ES-I3 (cell line): Measurements from ENCODE around the gene NEK7.

ENCODE experiments used
- H3K36me3 ChIP-seq: 2 replicates; pipeline ENCODE4 v1.6.1; 2013; ENCODE audit warnings: mild to moderate bottlenecking, low read length, control low read depth, moderate library complexity; ENCODE audit not compliant: insufficient read depth
- H3K4me1 ChIP-seq: 2 replicates; pipeline ENCODE4 v1.6.1; 2013; ENCODE audit warnings: mild to moderate bottlenecking, control low read depth, low read length; ENCODE audit not compliant: insufficient read depth
- H3K9ac ChIP-seq: 2 replicates; pipeline ENCODE4 v1.6.1; 2013; ENCODE audit warnings: low read depth, mild to moderate bottlenecking, low read length, moderate library complexity
- H3K9me3 ChIP-seq: 2 replicates; pipeline ENCODE4 v1.6.1; 2013; ENCODE audit warnings: mild to moderate bottlenecking, low read length, moderate library complexity; ENCODE audit not compliant: control insufficient read depth, insufficient read depth

Gene NEK7

GRCh38 chr1:198156111-198156744 lies 570 bp upstream of the NEK7 start:
- Histone ChIP-seq H3K36me3 (no peaks in the 10 kb centered on the region), H3K4me1 (peaks cover 5% of the 10 kb centered on the region; the same call in 1 of the 2 replicates), H3K9me3 (no peaks in the 10 kb centered on the region), H3K9ac (peak overlapping the region; percentile 68)

GRCh38 chr1:198157241-198157846 lies 546 bp downstream of the NEK7 start:
- H3K4me1 ChIP-seq: peaks cover 9% of the 10 kb centered on the region
- H3K36me3 ChIP-seq: no peaks in the 10 kb centered on the region
- H3K9me3 ChIP-seq: no peaks in the 10 kb centered on the region
- H3K9ac ChIP-seq: peak overlapping the region; percentile 68

- H3K9ac ChIP-seq: peak overlapping the region; percentile 68
- H3K9me3 ChIP-seq: no peaks in the 10 kb centered on the region
- H3K4me1 ChIP-seq: peaks cover 12% of the 10 kb centered on the region
- no peaks in the 10 kb centered on the region for H3K36me3 ChIP-seq
Observed at GRCh38 chr1:198157847-198158725, 1.3 kb downstream of the NEK7 start.

DNA sequence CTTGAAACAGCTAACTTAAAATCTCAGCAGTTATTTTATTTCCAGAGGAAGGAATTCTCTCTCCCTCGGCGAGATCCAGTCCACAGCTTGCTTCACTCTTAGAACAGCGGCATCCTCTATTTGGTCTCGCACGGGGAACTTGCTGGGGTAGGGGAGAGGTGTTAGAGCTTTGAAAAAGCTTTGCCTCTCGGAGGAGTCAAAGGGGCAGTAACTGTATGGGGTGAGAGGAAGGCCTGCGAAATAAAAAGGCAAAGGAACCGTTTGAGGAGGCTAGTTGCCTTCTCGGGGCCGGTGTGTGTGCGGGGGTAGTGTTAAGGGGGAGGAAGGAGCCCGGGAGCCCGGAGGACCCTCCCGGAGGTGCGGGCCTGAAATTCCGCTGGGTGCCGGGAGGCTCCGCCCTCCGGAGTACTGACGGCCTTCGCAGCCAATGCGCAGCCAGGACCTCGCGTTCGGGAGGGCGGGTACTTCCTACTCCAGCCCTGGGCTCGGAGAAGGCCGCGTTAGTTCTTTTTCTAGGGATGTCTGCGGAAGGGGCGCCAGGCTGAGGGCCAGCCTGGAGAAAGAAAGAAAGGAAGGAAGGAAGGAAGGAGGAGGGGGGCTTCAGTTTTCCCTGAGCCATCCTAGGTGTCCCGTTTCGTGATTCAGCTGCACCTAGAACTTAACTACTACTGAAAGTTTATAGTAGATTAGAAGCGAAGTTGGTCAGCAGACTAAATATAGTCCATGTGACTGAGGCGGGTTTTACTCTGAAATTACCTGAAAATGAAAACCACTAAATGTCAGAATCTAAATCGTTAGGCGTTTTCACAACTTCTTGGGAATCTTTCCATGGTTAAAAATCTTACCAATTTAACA lies 2.2 kb downstream of the NEK7 start:
- no peaks in the 10 kb centered on the region for H3K9me3 ChIP-seq
- peaks cover 12% of the 10 kb centered on the region for H3K4me1 ChIP-seq
- H3K36me3 ChIP-seq: no peaks in the 10 kb centered on the region
- H3K9ac ChIP-seq: peak overlapping the region; percentile 68

GRCh38 chr1:198160222-198160621 lies 3.4 kb downstream of the NEK7 start:
- Histone ChIP-seq H3K9ac (no peak overlapping the region), H3K4me1 (peaks cover 12% of the 10 kb centered on the region), H3K9me3 (no peaks in the 10 kb centered on the region), H3K36me3 (no peaks in the 10 kb centered on the region)

DNA sequence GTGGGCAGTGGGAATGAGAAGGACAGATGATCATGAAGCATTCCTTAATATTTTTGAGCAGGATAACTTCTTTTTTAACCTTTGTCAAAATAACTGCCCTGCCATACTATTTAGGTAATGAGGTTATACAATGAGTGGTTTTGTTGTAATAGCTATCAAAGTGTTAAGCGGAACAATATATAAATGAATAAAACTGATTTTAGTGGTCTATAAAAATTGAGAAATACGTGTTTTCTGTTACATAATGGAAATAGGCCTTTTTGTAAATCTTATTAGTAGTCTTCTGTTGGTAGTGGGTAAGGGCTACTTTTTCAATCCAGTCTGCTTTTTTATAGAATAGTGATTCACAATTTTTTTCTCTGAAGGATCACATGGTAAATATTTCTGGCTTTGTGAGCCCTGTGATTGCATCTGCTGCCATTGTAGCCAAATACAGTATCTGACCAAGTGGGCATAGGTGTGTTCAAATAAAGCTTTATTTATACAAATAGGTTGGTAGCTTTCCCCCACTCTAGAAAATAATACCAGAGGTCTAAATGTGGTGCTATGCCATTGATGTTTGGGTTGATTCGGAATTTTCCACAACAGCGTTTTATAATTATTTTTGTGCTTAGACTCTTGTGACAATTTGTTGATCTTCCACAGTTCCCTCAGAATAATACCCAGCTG lies 4.3 kb downstream of the NEK7 start:
- peaks cover 12% of the 10 kb centered on the region for H3K4me1 ChIP-seq
- no peaks in the 10 kb centered on the region for H3K36me3 ChIP-seq
- no peak overlapping the region for H3K9ac ChIP-seq
- no peaks in the 10 kb centered on the region for H3K9me3 ChIP-seq

DNA sequence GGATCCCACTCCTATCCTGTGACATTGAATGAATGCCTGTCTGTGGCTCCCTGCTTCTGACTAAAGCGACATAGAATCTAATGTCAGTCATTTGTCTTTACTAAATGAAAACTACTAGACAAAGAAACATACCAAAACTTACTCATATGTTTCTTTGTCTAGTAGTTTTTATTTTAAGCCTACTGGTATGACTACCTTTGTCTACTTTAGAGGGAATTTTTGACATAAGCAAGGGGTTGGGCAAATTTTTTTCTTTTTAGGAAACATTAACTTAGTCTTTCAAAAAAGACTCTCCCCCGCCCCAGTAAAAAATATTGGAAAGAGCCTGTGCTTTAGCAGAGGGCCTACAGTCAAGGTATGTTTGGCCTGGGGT lies 4.9 kb downstream of the NEK7 start:
- Histone ChIP-seq H3K9me3 (no peaks in the 10 kb centered on the region), H3K36me3 (no peaks in the 10 kb centered on the region), H3K4me1 (peaks cover 12% of the 10 kb centered on the region), H3K9ac (no peak overlapping the region)

DNA sequence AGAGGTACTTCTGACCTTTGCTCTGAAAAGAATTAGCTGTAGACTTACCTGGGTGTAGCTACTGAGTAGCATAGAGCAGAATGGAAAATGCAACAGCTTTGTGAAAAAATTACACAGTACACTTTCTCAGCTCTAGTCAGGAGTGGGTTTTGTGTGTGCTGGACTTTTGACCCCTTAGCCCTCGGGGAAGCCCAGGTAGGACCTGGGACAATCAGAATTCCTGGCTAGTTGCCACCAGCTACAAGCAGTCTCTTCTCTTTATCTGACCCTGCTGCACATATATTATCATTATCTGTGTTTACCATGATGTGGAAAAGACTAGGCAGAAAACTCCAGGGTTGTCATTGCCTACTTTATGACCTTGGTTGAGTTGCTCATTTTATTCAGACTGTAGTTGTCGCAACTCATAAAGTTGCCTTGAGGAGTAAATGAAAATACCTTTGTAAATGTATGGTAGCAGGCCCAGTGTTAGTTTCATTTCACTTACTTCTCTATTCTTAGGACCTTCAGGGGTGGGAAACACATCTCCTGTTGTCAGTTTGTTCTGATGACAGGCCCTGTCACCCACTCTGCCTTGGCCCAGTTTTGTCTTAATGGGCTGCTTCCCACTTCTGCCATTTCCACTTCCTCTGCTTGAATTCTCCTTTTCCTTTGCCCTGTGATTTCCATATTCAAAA lies 5.4 kb downstream of the NEK7 start:
- H3K9ac ChIP-seq: no peak overlapping the region
- no peaks in the 10 kb centered on the region for H3K9me3 ChIP-seq
- no peaks in the 10 kb centered on the region for H3K36me3 ChIP-seq
- peaks cover 12% of the 10 kb centered on the region for H3K4me1 ChIP-seq

DNA sequence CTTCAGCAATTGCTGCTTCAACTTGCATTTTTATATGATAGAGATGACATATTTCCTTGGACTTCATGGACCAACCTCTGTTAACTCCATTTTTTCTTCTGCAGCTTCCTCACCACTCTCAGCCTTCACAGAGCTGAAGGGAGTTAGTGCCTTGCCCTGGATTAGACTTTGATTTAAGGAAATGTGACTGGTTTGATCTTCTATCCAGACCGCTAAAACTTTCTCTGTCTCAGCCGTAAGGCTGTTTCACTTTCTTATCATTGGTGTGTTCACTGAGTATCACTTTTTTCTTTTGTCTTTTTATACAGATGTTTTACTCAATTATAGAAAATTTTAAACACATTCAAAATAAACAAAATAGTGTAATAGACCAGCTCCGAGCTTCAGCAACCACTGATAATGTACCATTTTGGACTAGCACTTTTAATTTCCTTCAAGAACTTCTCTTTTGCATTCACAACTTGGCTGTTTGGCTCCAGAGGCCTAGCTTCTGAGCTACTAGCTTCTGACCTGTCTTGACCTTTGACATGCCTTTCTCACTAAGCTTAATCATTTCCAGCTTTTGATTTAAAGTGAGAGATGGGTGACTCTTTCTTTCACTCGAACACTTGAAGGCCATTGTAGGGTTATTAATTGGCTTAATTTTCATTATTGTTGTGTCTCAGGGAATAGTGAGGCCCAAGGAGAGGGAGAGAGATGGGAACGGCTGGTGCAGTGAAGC lies 9.3 kb downstream of the NEK7 start:
- no peaks in the 10 kb centered on the region for H3K9me3 ChIP-seq
- peaks cover 15% of the 10 kb centered on the region for H3K4me1 ChIP-seq
- no peak overlapping the region for H3K9ac ChIP-seq
- H3K36me3 ChIP-seq: no peaks in the 10 kb centered on the region

DNA sequence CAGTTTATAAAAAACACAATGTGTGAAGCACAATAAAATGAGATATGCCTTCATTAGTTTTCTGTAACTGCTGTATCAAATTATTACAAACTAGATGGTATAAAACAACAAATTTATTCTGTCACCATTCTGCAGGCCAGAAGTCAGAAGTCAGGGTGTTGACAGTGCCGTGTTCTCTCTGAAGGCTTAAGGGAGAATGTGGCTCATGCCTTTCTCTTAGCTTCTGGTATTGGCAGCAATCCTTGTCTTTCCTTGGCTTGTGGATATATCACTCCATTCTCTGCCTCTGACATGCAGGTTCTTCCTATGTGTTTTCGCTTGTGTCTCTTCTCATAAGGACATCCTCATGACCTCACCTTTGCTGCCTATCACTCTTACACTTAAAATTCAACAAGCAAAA lies 10.1 kb downstream of the NEK7 start:
- no peaks in the 10 kb centered on the region for H3K36me3 ChIP-seq
- no peak overlapping the region for H3K9ac ChIP-seq
- H3K4me1 ChIP-seq: peaks cover 15% of the 10 kb centered on the region
- H3K9me3 ChIP-seq: no peaks in the 10 kb centered on the region

- Histone ChIP-seq H3K36me3 (no peaks in the 10 kb centered on the region), H3K9ac (no peak overlapping the region), H3K4me1 (peaks cover 10% of the 10 kb centered on the region), H3K9me3 (no peaks in the 10 kb centered on the region)
Observed at GRCh38 chr1:198167436-198167934, 10.7 kb downstream of the NEK7 start.

- no peak overlapping the region for H3K9ac ChIP-seq
- peaks cover 8% of the 10 kb centered on the region; the same call in 1 of the 2 replicates for H3K4me1 ChIP-seq
- H3K9me3 ChIP-seq: no peaks in the 10 kb centered on the region
- no peaks in the 10 kb centered on the region for H3K36me3 ChIP-seq
Observed at GRCh38 chr1:198168227-198168626, 11.4 kb downstream of the NEK7 start.

- H3K36me3 ChIP-seq: no peaks in the 10 kb centered on the region
- H3K9ac ChIP-seq: no peak overlapping the region
- H3K4me1 ChIP-seq: peaks cover 8% of the 10 kb centered on the region; the same call in 1 of the 2 replicates
- no peaks in the 10 kb centered on the region for H3K9me3 ChIP-seq
Observed at GRCh38 chr1:198169672-198170071, 12.9 kb downstream of the NEK7 start.
